PC-3 (cell line): ENCODE measurements around the gene TARM1. TPM values are rescaled to one million over a fixed set of nuclear protein-coding genes. Genes with fewer than 3 reads are reported as not detected.

ENCODE experiments used
- ATAC-seq: fragments of 200-7000 bp; cut with Tn5 transposase; 2 replicates; pipeline ENCODE4 v1.9.1; 2020; ENCODE audit warnings: mild to moderate bottlenecking, moderate library complexity
- BruUV-seq: library from RNA; stranded (reverse); fragments of 400-500 nt; replicated peaks from 2 replicates; lab custom pipeline; 2021; lab: Mats Ljungman, UMichigan
- CTCF ChIA-PET: fragments of 300-600 bp; sonication (Branson Sonifier 250); formaldehyde crosslinking; loops from one replicate; lab custom pipeline; 2022; ENCODE audit warnings: antibody characterized with exemption; lab: Charles Lee
- POLR2A ChIA-PET: fragments of 300-600 bp; sonication (Branson Sonifier 250); formaldehyde crosslinking; loops from one replicate; lab custom pipeline; 2022; ENCODE audit warnings: antibody characterized with exemption; ENCODE audit not compliant: unreplicated experiment; lab: Charles Lee
- DNase-seq: peaks from one replicate; pipeline ENCODE4 v3.0.0-alpha.2; 2015
- H2AFZ ChIP-seq: fragments of 300-600 bp; sonication (generic); 2 replicates; pipeline ENCODE4 v1.6.0; 2016; ENCODE audit warnings: antibody characterized with exemption, low read length
- H3F3A ChIP-seq: fragments of 300-600 bp; sonication (generic); one replicate; pipeline ENCODE4 v1.6.0; 2017; ENCODE audit warnings: antibody characterized with exemption, low read length, control low read depth, mild to moderate bottlenecking; ENCODE audit not compliant: unreplicated experiment
- H3K27ac ChIP-seq: fragments of 300-600 bp; sonication (generic); 2 replicates; pipeline ENCODE4 v1.5.1; 2016; ENCODE audit warnings: mild to moderate bottlenecking, low read length
- H3K27me3 ChIP-seq: fragments of 300-600 bp; sonication (generic); 2 replicates; pipeline ENCODE4 v1.6.1; 2016; ENCODE audit warnings: low read length, mixed read lengths
- H3K36me3 ChIP-seq: fragments of 300-600 bp; sonication (generic); 2 replicates; pipeline ENCODE4 v1.6.1; 2016; ENCODE audit warnings: low read depth, mixed run types, low read length, mixed read lengths
- H3K4me1 ChIP-seq: fragments of 300-600 bp; sonication (generic); 2 replicates; pipeline ENCODE4 v1.5.1; 2016; ENCODE audit warnings: low read length; ENCODE audit not compliant: insufficient read depth
- H3K4me2 ChIP-seq: fragments of 300-600 bp; sonication (generic); 2 replicates; pipeline ENCODE4 v1.6.0; 2016; ENCODE audit warnings: low read length
- H3K4me3 ChIP-seq: fragments of 300-600 bp; sonication (generic); 2 replicates; pipeline ENCODE4 v1.5.1; 2016; ENCODE audit warnings: mild to moderate bottlenecking, low read length, mixed read lengths
- H3K79me2 ChIP-seq: fragments of 300-600 bp; sonication (generic); 2 replicates; pipeline ENCODE4 v1.6.1; 2017; ENCODE audit warnings: low read length, mixed read lengths
- H3K9ac ChIP-seq: fragments of 300-600 bp; sonication (generic); 2 replicates; pipeline ENCODE4 v1.6.0; 2016; ENCODE audit warnings: mild to moderate bottlenecking, low read length
- H3K9me2 ChIP-seq: fragments of 300-600 bp; sonication (generic); replicated peaks from 2 replicates; pipeline ENCODE4 v1.6.1; 2016; ENCODE audit warnings: mixed run types, low read length, mixed read lengths
- H3K9me3 ChIP-seq: fragments of 300-600 bp; sonication (generic); 2 replicates; pipeline ENCODE4 v1.6.1; 2016; ENCODE audit warnings: low read length, mixed read lengths
- H4K20me1 ChIP-seq: fragments of 300-600 bp; sonication (generic); 2 replicates; pipeline ENCODE4 v1.6.1; 2016; ENCODE audit warnings: low read length, mixed read lengths
- CTCF ChIP-seq: fragments of 300-600 bp; sonication (generic); conservative IDR thresholded peaks from 2 replicates; pipeline ENCODE4 v1.5.1; 2017; ENCODE audit warnings: antibody characterized with exemption, low read depth, mild to moderate bottlenecking, low read length
- EZH2 ChIP-seq: fragments of 300-600 bp; sonication (generic); IDR thresholded peaks from one replicate; pipeline ENCODE4 v1.6.1; 2017; ENCODE audit warnings: antibody characterized with exemption, mild to moderate bottlenecking, low read length; ENCODE audit not compliant: unreplicated experiment
- EZH2phosphoT487 ChIP-seq: fragments of 300-600 bp; sonication (generic); IDR thresholded peaks from 2 replicates; pipeline ENCODE4 v1.6.1; 2018; ENCODE audit warnings: mild to moderate bottlenecking, antibody characterized with exemption, low read length, borderline replicate concordance
- intact Hi-C: fragments of 100-400 bp; cut with micrococcal nuclease; formaldehyde crosslinking; loops from 2 replicates; pipeline ENCODE4 v1.9.0; 2023
- total RNA-seq: library from RNA; depleted of rRNA; stranded (reverse); fragments of >200 nt; gene quantifications from 2 replicates; pipeline ENCODE4 v1.2.3, GENCODE V29; 2014

TARM1 gene
- total RNA-seq, 1 experiment from 2014 or later = not detected

DNA sequence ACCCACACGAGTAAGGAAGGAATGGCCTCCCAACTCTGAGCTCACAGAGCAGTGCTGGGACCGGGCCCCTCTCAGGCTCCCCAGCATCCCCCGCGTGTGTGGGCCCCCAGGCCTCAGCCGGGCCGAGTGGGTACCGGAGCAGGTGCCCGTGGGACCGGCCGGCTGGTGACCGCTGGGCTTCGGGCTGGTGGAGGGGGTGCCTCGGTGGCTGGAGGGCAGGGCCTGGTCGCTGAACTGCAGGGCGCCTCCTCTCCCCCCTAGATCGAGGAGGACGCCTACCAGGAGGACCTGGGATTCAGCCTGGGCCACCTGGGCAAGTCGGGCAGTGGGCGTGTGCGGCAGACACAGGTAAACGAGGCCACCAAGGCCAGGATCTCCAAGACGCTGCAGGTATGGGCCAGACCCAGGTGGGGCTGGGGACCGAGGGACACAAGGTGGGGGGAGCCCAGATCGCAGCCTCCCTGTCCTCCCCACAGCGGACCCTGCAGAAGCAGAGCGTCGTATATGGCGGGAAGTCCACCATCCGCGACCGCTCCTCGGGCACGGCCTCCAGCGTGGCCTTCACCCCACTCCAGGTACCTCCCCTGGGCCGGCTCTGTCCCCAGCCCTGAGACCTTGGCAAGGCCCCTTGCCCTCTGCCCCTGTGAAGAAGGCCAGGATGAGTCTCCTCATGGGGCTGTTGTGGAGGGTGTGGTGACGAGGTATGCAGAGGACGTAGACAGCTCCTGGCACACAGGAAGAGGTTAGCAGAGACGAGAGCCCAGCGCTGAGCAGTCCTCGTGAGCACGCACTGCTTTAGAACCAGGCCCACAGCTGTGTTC, 47.8 kb upstream of the TARM1 start:
- no peaks in the 10 kb centered on the region for H3K9me3 ChIP-seq
- no TSS peak for BruUV-seq
- H3K4me3 ChIP-seq = no peak overlapping the region
- no peak for ATAC-seq
- no peaks in the 10 kb centered on the region for H3K27me3 ChIP-seq
- no peaks in the 10 kb centered on the region for H3K79me2 ChIP-seq
- no peak overlapping the region for H3K4me2 ChIP-seq
- peaks cover 50% of the 10 kb centered on the region for H3K36me3 ChIP-seq
- no peak overlapping the region for H3K27ac ChIP-seq
- ChIA-PET CTCF (no interaction called here), POLR2A (interaction anchor here (0.5 kb wide), 1 partner anchor 36 kb away, joined by 11 read pairs; no protein-coding TSS in a partner anchor)
- H4K20me1 ChIP-seq = no peaks in the 10 kb centered on the region
- intact Hi-C loops = no loop called here
- TF ChIP-seq EZH2phosphoT487 (no peak), CTCF (no peak), EZH2 (no peak)
- H3F3A ChIP-seq = no peaks in the 10 kb centered on the region
- no peak overlapping the region for H2AFZ ChIP-seq
- no peak overlapping the region for H3K9ac ChIP-seq
- H3K9me2 ChIP-seq = no peaks in the 10 kb centered on the region
- H3K4me1 ChIP-seq = no peaks in the 10 kb centered on the region
- no peak for DNase-seq

DNA sequence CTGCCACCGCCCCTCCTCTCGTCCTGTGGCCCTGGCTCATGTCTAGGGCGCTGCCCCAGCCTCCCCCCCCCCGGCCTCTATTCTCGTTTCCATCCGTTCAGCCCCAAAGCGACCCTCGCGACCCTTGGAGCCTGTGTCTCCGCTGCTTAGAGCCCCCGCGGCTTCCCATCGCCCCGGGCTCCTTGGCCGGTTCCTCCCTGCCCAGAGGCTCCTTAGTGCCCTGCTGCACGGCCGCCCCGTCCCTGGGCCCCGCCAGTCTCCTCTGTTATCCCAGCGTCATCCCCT, 47.2 kb upstream of the TARM1 start:
- Histone ChIP-seq H3K79me2 (no peaks in the 10 kb centered on the region), H4K20me1 (no peaks in the 10 kb centered on the region), H2AFZ (no peak overlapping the region), H3K36me3 (peaks cover 56% of the 10 kb centered on the region), H3K4me1 (no peaks in the 10 kb centered on the region), H3K9me2 (no peaks in the 10 kb centered on the region), H3F3A (no peaks in the 10 kb centered on the region), H3K4me3 (no peak overlapping the region), H3K4me2 (no peak overlapping the region), H3K27me3 (no peaks in the 10 kb centered on the region), H3K9me3 (no peaks in the 10 kb centered on the region), H3K9ac (no peak overlapping the region), H3K27ac (no peak overlapping the region)
- TF ChIP-seq EZH2phosphoT487 (no peak), EZH2 (no peak), CTCF (no peak)
- ChIA-PET CTCF (no interaction called here), POLR2A (no interaction called here)
- DNase-seq = no peak
- BruUV-seq = no TSS peak
- no peak for ATAC-seq
- intact Hi-C loops = no loop called here

DNA sequence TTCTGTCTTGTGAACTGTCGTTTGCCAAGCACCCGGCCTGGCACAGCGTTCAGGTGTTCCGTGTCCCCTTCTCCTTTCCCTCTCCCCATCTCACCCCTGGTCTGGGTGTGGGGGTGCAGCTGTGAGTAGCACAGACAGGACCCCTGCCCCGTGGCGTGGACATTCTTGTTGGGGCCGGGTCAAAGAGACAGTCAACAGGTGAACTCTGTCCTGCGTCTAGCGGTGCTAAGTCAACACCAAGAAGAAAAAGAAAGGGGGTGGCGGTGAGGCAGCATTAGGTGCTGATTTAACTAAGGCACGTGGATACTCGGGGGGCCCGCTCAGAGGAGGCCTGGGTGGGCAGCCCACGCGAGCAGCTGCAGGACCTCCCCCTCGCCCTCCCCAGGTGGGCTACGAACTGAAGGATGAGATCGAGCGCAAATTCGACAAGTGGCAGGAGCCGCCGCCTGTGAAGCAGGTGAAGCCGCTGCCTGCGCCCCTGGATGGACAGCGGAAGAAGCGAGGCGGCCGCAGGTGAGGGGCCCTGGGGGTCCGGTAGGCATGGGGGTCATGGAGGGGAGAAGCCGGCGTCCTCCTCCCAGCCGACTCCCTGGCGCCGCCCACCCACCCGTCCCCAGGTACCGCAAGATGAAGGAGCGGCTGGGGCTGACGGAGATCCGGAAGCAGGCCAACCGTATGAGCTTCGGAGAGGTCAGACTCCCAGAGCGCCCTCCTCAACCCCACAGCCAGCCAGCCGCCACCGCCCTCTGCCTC, 46.7 kb upstream of the TARM1 start:
- Histone ChIP-seq H3K79me2 (no peaks in the 10 kb centered on the region), H3K4me3 (no peak overlapping the region), H3K4me1 (no peaks in the 10 kb centered on the region), H3K9ac (no peak overlapping the region), H3K4me2 (no peak overlapping the region), H4K20me1 (no peaks in the 10 kb centered on the region), H3K9me3 (no peaks in the 10 kb centered on the region), H3K36me3 (peaks cover 61% of the 10 kb centered on the region), H3K27me3 (no peaks in the 10 kb centered on the region), H3K27ac (no peak overlapping the region), H2AFZ (no peak overlapping the region), H3K9me2 (no peaks in the 10 kb centered on the region), H3F3A (no peaks in the 10 kb centered on the region)
- no peak for ATAC-seq
- ChIA-PET POLR2A (no interaction called here), CTCF (no interaction called here)
- no peak for DNase-seq
- TF ChIP-seq EZH2phosphoT487 (no peak), EZH2 (no peak)
- intact Hi-C loops = no loop called here
- BruUV-seq = no TSS peak
